GM23248 (cell line): ENCODE measurements around the gene ANKS6. TPM values are rescaled to one million over a fixed set of nuclear protein-coding genes. Genes with fewer than 3 reads are reported as not detected.

Experiments used
- DNase-seq: peaks from one replicate; pipeline ENCODE4 v3.0.0-alpha.2; 2015
- H2AFZ ChIP-seq: fragments of 200-600 bp; sonication (generic); 2 replicates; pipeline ENCODE4 v1.6.1; 2016; ENCODE audit warnings: antibody characterized with exemption
- H3F3A ChIP-seq: fragments of 200-600 bp; sonication (generic); 2 replicates; pipeline ENCODE4 v1.6.1; 2016; ENCODE audit warnings: mild to moderate bottlenecking, antibody characterized with exemption, mixed run types; ENCODE audit not compliant: insufficient read depth
- H3K27ac ChIP-seq: fragments of 200-600 bp; sonication (generic); 2 replicates; pipeline ENCODE4 v1.5.1; 2016; ENCODE audit warnings: mild to moderate bottlenecking
- H3K27me3 ChIP-seq: fragments of 200-600 bp; sonication (generic); replicated peaks from 2 replicates; pipeline ENCODE4 v1.6.1; 2016; ENCODE audit warnings: mild to moderate bottlenecking; ENCODE audit not compliant: insufficient read depth
- H3K36me3 ChIP-seq: fragments of 200-600 bp; sonication (generic); 2 replicates; pipeline ENCODE4 v1.6.1; 2016; ENCODE audit warnings: low read depth, mild to moderate bottlenecking
- H3K4me1 ChIP-seq: fragments of 200-600 bp; sonication (generic); 2 replicates; pipeline ENCODE4 v1.6.1; 2016; ENCODE audit warnings: mild to moderate bottlenecking; ENCODE audit not compliant: insufficient read depth
- H3K4me2 ChIP-seq: fragments of 200-600 bp; sonication (generic); one replicate; pipeline ENCODE4 v1.6.1; 2016; ENCODE audit warnings: mild to moderate bottlenecking; ENCODE audit not compliant: unreplicated experiment
- H3K4me3 ChIP-seq: fragments of 200-600 bp; sonication (generic); 2 replicates; pipeline ENCODE4 v1.5.1; 2016; ENCODE audit warnings: mild to moderate bottlenecking
- H3K79me2 ChIP-seq: fragments of 200-600 bp; sonication (generic); 2 replicates; pipeline ENCODE4 v1.6.1; 2016; ENCODE audit warnings: mild to moderate bottlenecking; ENCODE audit not compliant: insufficient read depth
- H3K9ac ChIP-seq: fragments of 200-600 bp; sonication (generic); 2 replicates; pipeline ENCODE4 v1.6.1; 2016; ENCODE audit warnings: mild to moderate bottlenecking
- H3K9me2 ChIP-seq: fragments of 200-600 bp; sonication (generic); 2 replicates; pipeline ENCODE4 v1.6.1; 2016; ENCODE audit warnings: mixed run types, mild to moderate bottlenecking, moderate library complexity; ENCODE audit not compliant: insufficient read depth
- H3K9me3 ChIP-seq: fragments of 200-600 bp; sonication (generic); one replicate; pipeline ENCODE4 v1.6.1; 2017; ENCODE audit warnings: low read depth
- H4K20me1 ChIP-seq: fragments of 200-600 bp; sonication (generic); 2 replicates; pipeline ENCODE4 v1.6.0; 2016; ENCODE audit not compliant: insufficient read depth
- EZH2 ChIP-seq: fragments of 200-600 bp; sonication (generic); IDR thresholded peaks from 2 replicates; pipeline ENCODE4 v1.6.1; 2018; ENCODE audit warnings: antibody characterized with exemption, mild to moderate bottlenecking; ENCODE audit not compliant: insufficient read depth, poor library complexity, severe bottlenecking
- EZH2phosphoT487 ChIP-seq: fragments of 200-600 bp; sonication (generic); IDR thresholded peaks from 2 replicates; pipeline ENCODE4 v1.6.1; 2018; ENCODE audit warnings: antibody characterized with exemption, moderate library complexity, mild to moderate bottlenecking, low read depth; ENCODE audit not compliant: insufficient read depth
- WGBS, 2 experiments: methylation state at CpG; one replicate each; pipeline ENCODE4 v1.1.6; 2015 to 2017; ENCODE audit warnings: low lambda C conversion rate in 2 of 2, low coverage in 1 of 2; ENCODE audit errors: missing lambda C conversion rate in 2 of 2; 5-methylcytosine and 5-hydroxymethylcytosine counted together
- in situ Hi-C: fragments of 300-500 bp; cut with MboI; formaldehyde crosslinking; loops from 2 replicates; pipeline ENCODE4 v1.15.0; 2020
- polyA plus RNA-seq: library from polyadenylated mRNA; unstranded; fragments of >200 nt; fragmentation: Nextera tagmentation; extraction: Ambion mirVana; gene quantifications from 2 replicates; pipeline ENCODE4 v1.2.1, GENCODE V29; 2016
- total RNA-seq: library from RNA; depleted of rRNA; stranded (reverse); fragments of >200 nt; shearing (Covaris generic); gene quantifications from 2 replicates; pipeline ENCODE4 v1.2.3, GENCODE V29; 2014

The ANKS6 gene
- total and polyA plus RNA-seq, 2 experiments from 2014 or later = 7.1 to 26.4 TPM

DNA sequence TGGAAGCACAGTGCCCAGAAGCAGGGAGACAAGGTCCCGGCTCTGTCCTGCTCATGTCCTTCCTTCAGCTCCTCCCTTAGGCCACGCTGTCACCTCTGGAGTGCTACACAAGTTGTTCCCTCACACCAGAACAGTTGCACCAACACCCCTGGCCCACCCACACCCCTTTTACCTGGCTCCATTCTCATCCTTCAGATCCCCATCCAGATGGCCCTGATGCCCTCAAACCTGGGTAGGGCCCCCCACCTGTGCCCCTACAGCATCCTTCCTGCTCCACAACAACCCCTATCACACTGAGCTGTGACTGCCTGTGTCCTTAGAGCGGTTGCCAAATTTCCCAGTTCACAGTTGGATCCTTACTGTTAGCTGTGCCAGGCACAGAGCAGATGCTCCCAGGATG is 29.2 kb downstream of the ANKS6 start:
- no peaks in the 10 kb centered on the region for H3K9me3 ChIP-seq
- no peak overlapping the region for H3K4me2 ChIP-seq
- H4K20me1 ChIP-seq = no peaks in the 10 kb centered on the region
- H3K4me1 ChIP-seq = no peaks in the 10 kb centered on the region
- no peak for DNase-seq
- in situ Hi-C loops = no loop called here
- H3K4me3 ChIP-seq = no peak overlapping the region
- H2AFZ ChIP-seq = no peak overlapping the region
- H3K9me2 ChIP-seq = no peaks in the 10 kb centered on the region
- peaks cover 10% of the 10 kb centered on the region; the same call in 1 of the 2 replicates for H3K36me3 ChIP-seq
- H3K79me2 ChIP-seq = no peaks in the 10 kb centered on the region
- no peaks in the 10 kb centered on the region for H3F3A ChIP-seq
- TF ChIP-seq EZH2phosphoT487 = no peak
- no peak for TF ChIP-seq EZH2
- H3K9ac ChIP-seq = no peak overlapping the region
- WGBS, 2 experiments = 94 to 96% methylated on average over 3 of the region's 3 CpGs
- H3K27me3 ChIP-seq = no peaks in the 10 kb centered on the region
- H3K27ac ChIP-seq = no peak overlapping the region

GRCh38 chr9:98766586-98766985 is 29.8 kb downstream of the ANKS6 start:
- Histone ChIP-seq H3K9me2 (no peaks in the 10 kb centered on the region), H3K4me1 (no peaks in the 10 kb centered on the region), H3F3A (no peaks in the 10 kb centered on the region), H4K20me1 (no peaks in the 10 kb centered on the region), H3K36me3 (peaks cover 10% of the 10 kb centered on the region; the same call in 1 of the 2 replicates), H3K9me3 (no peaks in the 10 kb centered on the region), H3K4me2 (no peak overlapping the region), H2AFZ (no peak overlapping the region), H3K27ac (no peak overlapping the region), H3K4me3 (no peak overlapping the region), H3K27me3 (no peaks in the 10 kb centered on the region), H3K79me2 (no peaks in the 10 kb centered on the region), H3K9ac (no peak overlapping the region)
- DNase-seq = peak; percentile 18
- 92 to 100% methylated on average over 2 of the region's 2 CpGs for WGBS, 2 experiments
- in situ Hi-C loops = no loop called here
- no peak for TF ChIP-seq EZH2
- no peak for TF ChIP-seq EZH2phosphoT487

- no peaks in the 10 kb centered on the region for H3F3A ChIP-seq
- no peaks in the 10 kb centered on the region for H3K9me2 ChIP-seq
- TF ChIP-seq EZH2phosphoT487 (no peak), EZH2 (no peak)
- H3K79me2 ChIP-seq = no peaks in the 10 kb centered on the region
- H3K4me2 ChIP-seq = no peak overlapping the region
- 56 to 59% methylated on average over 1 of the region's 1 CpG for WGBS, 2 experiments
- H3K4me3 ChIP-seq = no peak overlapping the region
- no peaks in the 10 kb centered on the region for H3K9me3 ChIP-seq
- in situ Hi-C loops = no loop called here
- no peak for DNase-seq
- no peaks in the 10 kb centered on the region for H3K4me1 ChIP-seq
- peaks cover 4% of the 10 kb centered on the region; the same call in 1 of the 2 replicates for H3K36me3 ChIP-seq
- H3K9ac ChIP-seq = no peak overlapping the region
- no peaks in the 10 kb centered on the region for H3K27me3 ChIP-seq
- H3K27ac ChIP-seq = no peak overlapping the region
- H2AFZ ChIP-seq = no peak overlapping the region
- no peaks in the 10 kb centered on the region for H4K20me1 ChIP-seq
These were observed 31.1 kb downstream of the ANKS6 start for GRCh38 chr9:98765256-98765655.

GRCh38 chr9:98763986-98764745 is 32.2 kb downstream of the ANKS6 start:
- Histone ChIP-seq H3K36me3 (no peaks in the 10 kb centered on the region; the same call in 1 of the 2 replicates), H3K9ac (no peak overlapping the region), H3K27ac (no peak overlapping the region), H3K27me3 (no peaks in the 10 kb centered on the region), H3K4me2 (no peak overlapping the region), H3K4me1 (no peaks in the 10 kb centered on the region), H3F3A (no peaks in the 10 kb centered on the region), H4K20me1 (no peaks in the 10 kb centered on the region), H3K9me2 (no peaks in the 10 kb centered on the region), H3K9me3 (no peaks in the 10 kb centered on the region), H2AFZ (no peak overlapping the region), H3K79me2 (no peaks in the 10 kb centered on the region), H3K4me3 (no peak overlapping the region)
- 83 to 87% methylated on average over 3 of the region's 3 CpGs for WGBS, 2 experiments
- in situ Hi-C loops = no loop called here
- TF ChIP-seq EZH2 (no peak), EZH2phosphoT487 (no peak)
- DNase-seq = peak; percentile 26
